HCEC 1CT (cell line): ENCODE data around the gene ZNF492.
"Not testable (repeated sequence)": the region's sequence is repeated elsewhere in the genome, so short reads cannot be mapped to it uniquely, and the experiment has no call there.

Source experiments
- DNase-seq: peaks from one replicate; pipeline ENCODE4 v3.0.0-alpha.2; 2017

Gene ZNF492

DNA sequence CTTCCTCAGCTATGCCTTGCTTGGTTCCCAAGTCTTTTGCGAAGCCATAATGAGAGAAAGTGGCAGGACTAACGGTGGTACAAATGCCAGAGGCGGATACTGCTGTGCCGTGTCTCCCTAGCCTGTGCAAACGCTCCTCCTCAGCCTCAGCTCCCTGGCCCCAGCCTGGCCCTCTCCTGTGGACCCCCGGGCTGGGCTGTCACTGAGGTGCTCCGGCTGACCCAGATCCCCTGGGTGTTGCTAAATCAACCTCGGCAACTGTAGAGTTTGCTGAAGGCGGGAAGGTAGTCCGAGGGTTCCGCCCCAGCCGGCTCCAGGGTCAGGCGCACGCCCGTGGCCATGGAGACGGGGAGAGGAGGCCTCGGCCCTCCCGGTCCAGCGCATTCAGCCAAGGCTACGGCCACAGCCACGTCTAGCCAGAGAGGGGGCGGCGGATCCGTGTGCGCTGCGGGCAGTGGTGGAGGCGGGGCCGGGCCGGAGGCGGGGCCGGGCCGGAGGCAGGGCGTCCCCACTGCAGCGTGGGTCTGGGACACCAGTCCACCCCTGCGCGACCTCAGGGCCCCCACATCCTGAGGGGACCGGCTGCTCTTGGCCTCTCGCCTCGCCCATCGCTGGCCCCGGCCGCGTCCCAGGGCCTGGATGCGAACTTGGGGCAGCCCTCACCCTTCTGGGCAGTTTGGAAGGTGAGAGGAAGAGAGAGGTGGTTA, 16.4 kb upstream of the ZNF492 start:
- no peak for DNase-seq

DNA sequence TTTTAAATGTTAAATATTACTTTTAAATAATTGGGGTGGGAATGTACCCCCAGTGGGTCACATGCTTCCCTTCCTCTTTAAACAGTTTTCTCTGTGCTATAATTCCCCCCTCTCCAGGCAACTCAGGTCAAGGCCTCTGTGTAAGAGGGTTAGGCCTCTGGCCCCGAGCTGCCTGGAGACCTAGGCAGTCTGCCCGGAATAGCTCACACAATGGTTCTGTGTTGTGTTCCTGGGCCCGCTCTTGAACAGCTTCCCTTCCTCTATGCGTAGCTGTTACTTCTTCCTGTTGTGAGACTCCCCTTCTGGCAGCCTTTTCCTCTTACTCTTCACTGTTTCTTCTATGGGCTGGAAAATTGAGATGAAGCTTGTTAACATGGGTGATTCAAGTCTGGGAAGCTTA, 14.8 kb upstream of the ZNF492 start:
- no peak for DNase-seq

DNA sequence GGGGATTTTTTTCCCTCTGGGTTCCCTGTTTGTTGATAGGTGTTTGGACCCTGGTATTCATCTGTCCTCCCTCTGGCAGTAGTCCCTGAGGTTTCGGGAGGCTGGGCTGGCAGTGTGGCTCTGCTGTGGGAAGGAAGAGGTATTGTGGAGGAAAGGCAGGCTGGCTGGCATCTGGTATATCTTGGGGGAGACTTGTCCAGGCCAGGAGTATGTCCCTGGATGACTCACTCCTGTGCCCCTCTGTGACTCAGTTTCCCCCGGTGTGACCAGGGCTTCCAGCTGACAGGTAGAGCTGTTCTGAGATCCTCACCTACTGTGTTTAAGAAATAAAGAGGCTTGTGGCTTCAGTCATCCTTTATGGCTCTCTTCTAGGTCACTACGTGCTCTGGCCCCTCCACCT, 14.2 kb upstream of the ZNF492 start:
- DNase-seq, result no peak

DNA sequence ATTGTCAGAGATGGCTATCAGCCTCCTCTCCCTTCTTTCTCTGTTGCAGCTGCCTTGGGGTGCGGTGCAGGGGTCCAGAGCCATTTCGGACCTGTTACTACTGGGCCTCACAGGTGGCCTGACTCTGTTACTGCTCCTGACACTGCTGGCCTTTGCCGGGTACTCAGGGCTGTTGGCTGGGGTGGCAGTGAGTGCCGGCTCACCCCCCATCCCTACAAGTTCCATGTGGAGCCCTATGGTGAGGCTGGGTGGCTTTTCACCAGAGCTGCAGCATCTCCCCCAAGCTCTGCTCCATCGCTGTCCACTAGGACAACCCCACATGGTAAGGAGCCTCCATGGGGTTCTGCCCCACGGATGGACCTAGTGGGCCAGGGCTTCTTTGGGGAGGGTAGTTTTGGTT, 13.7 kb upstream of the ZNF492 start:
- no peak for DNase-seq

DNA sequence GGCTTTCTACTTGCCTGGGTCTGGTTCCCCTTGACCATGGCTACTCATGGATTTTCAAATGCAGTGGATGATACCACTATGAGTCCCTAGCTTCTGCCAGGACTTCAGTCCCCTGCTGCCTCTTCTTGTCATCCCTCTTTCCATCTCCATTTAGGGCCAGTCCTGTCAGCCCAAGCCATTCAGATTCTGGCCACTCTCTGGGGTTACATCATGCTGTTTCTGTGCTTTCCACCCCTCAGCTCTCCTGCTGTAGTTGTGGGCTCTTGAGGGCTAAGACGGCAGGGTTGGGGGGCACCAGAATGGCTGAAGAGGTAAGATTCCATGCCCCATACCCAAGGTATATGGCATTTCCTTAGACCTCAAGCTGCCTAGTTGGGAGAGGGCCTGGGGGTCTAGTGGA, 13.2 kb upstream of the ZNF492 start:
- no peak for DNase-seq

DNA sequence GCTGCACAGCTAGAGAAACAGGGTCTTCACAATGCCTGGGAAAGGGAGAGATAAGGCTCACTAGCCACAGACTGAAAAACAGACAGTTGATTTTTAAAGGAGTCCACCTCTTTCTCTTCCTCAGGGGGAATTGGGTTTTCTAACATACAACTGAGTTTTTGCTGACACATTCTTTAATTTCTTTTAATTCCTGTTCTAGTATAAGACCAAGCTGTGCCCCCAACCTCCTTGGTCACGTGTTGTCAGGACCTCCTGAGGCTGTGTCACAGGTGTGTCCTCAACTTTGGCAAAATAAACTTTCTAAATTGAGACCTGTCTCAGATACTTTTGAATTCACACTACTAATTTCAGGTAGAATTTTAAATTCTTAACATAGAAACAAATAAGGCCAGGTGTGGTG, 12.1 kb upstream of the ZNF492 start:
- DNase-seq, result no peak

DNA sequence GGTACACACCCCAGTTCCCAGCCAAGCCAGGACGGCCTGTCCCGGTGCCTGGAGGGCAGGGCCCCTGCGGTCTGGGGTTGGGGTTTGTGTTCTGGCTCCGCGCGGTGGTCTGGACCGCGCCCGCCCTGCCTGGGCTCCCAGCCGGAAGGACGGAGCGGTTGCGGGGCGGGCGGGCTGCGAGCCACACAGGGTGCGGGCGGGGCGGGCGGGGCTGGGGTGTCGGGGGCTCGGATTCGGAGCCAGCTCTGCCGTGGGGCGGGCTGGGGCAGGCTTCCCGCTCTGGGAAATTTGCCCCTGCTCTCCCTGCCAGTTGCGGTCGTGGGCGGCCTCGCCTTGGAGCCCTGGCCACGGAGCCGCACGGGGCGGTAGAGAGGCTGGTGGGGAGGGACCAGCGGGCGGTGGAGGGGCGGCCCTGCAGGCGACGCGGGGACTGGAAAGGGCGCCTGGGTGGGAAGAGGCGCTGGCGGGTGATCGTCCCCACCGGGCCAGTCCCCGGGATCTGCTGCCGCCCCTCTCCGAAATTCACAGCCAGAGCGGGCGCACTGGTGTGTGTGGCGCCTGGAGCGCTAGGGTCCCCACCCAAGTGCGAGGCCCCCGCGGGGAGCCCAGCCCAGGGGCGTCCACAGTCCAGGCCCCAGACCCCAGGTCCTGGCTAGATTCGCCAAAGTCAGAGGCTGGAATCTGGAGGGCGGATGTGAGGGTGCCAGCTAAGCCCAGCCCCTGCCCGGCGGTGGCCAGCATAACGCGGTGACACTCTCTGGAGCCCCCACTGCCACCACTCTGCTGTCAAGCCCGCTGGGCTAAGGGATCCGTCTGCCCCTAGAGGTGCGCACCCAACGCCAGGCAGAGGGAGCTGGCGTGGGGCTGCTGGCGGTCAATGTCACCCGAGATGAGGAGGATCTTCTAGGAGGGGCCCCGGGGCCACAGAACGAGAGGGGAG, 11.0 kb upstream of the ZNF492 start:
- DNase-seq, result no peak

DNA sequence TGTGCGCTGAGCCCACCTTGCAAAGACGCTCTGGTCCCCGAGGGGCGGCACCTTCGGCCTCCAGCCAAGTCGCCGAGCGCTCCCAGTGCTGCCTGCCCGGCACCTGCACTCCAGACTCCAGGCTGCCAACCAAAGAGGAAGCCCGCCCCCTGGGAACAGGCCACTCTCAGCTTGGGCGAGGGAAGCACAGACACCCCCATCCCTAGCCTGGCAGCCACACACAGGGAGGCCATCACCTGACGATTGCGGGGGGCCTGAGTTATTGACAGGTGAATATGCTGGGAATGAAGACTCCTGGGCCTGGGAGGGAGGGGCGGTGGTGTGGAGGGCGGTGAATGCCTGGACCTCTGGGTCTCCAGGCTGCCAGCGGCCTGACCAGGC, 10.3 kb upstream of the ZNF492 start:
- no peak for DNase-seq

DNA sequence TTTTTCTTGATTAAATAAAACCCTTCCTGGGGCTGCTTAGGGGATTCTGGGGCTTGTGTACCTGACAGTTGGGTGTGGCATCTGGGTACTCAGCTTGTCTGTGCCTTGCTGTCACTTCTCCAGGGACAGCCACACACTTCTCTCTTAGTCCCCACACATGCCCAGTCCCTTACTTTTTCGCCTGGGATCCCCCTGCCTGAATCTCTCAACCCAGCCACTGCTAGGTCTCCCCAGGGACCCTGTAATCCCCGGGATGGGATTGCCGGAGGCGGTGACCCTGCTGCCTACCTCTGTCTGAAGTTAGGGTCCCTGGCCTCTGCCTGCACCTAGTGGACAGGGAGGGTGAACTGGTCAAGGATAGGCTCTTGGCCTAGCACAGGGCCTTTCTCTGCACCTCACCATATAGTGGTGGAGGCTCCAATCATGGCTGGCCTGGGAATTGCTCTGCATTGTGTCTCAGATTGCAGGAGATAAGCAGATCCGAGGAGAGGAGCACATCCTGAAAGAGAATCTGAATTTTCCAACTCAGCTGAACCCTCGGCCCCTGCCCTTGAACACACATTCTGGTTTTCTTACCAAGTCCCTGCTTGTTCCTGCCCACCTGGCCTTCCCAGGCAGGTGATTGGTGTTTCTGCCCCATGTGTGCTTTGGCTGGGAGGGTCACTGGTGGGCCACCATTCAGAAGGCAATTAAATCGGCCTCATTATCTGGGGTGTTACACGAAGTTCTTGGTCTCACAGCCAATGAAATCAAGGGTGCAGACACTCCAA, 8.7 kb upstream of the ZNF492 start:
- no peak for DNase-seq

DNA sequence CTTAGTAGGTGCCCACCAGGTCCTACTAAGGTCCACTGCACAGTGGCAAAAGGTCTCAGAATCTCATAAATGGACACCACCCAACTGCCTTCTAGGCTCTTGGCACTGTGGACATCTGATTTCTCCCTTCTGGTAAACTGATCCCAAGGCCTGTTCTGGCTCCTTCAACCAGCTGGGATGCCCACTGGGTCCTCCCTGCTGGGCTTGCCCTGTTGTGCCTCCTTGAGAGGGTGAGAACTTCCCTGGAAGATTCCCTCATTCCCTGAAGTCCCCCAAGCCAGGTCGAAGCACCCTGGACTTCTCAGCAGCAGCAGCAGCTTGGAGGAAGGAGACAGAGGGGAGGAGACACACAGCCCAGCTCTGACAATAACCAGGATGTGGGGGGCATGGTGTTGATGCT, 6.6 kb upstream of the ZNF492 start:
- no peak for DNase-seq

DNA sequence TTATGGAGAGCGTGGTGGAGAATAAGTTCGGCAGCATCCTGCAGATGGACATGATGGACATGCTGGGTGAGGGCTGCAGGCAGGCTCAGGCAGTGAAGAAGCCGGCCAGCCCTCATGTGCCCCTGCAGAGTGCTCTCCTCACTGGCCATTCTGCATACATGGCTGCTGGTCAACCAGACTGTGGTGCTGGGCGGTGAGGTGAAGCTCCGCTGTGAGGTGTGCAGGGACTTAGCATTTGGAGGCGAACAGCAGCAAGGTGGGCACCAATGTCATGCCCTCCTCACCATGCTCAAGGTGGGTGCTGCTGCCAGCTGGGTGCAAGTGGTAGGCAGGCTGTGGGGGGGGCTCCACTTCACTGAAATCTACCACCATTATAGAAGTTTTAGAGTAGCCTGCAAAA, 5.7 kb upstream of the ZNF492 start:
- DNase-seq, result no peak

DNA sequence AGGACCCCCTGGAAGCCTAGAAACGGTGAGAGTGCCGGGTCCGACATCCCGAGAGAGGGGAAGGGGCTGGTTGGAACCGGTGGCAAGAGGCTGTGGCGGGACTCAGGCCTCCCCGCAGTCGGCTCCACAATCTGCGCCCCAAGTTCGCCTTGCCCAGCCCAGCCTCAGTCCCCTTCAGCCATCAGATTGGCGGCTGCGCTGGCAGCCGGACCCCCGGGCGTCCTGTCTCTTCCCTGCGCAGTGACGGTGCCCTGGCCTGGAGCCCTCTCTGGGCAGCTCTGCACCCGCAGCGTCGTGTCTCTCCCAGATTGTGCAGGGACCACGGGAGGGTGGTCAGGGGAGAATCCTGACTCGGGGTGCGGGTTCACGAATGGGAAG, 315 bp downstream of the ZNF492 start:
- no peak for DNase-seq

DNA sequence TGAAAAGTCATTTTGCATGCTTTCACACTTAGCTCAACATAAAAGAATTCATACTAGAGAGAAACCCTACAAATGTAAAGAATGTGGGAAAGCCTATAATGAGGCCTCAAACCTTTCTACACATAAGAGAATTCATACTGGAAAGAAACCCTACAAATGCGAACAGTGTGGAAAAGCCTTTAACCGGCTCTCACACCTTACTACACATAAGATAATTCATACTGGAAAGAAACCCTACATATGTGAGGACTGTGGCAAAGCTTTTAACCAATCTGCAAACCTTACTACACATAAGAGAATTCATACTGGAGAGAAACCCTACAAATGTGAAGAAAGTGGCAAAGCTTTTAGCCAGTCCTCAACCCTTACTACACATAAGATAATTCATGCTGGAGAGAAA, 51.4 kb downstream of the ZNF492 start:
- DNase-seq, result not testable (repeated sequence)

DNA sequence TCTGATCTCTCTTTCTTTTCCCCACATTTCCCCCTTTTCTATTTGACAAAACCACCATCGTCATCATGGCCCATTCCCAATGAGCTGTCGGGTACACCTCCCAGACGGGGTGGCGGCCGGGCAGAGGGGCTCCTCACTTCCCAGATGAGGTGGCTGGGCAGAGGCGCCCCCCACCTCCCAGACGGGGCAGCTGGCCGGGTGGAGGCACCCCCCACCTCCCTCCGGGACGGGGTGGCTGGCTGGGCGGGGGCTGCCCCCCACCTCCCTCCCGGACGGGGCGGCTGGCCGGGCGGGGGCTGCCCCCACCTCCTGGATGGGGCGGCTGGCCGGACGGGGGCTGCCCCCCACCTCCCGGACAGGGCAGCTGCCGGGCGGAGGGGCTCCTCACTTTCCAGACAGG, 68.5 kb downstream of the ZNF492 start:
- not testable (repeated sequence) for DNase-seq

DNA sequence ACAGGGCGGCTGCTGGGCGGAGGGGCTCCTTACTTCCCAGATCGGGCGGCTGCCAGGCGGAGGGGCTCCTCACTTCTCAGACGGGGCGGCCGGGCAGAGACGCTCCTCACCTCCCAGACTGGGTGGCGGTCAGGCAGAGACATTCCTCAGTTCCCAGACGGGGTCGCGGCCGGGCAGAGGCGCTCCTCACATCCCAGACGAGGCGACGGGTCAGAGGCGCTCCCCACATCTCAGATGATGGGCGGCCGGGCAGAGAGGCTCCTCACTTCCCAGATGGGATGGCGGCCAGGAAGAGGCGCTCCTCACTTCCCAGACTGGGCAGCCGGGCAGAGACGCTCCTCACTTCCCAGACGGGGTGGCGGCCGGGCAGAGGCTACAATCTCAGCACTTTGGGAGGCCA, 69.0 kb downstream of the ZNF492 start:
- not testable (repeated sequence) for DNase-seq

DNA sequence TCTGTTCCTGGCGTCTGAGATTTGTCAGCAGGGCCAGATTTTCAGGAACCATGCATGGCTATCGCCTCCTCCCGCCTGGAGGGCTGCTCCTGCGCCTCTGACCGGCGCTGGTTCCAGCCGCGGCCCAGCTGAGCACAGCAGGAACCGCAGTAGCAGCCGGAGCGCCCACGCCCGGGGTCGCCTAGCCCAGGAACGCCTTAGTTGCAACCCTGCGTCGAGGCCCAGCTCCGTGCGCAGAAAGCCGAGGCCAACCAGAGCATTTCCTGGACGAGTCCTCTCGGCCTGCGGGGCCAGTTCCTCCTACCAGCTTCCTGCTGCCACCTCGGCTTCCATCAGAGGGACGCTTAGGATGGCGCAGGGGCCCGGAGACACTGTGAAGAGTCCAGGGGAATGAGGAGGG, 74.9 kb downstream of the ZNF492 start:
- no peak for DNase-seq
